GM21515 (cell line): ENCODE measurements around the gene AFF3.
"Not testable (repeated sequence)": the region's sequence is repeated elsewhere in the genome, so short reads cannot be mapped to it uniquely, and the experiment has no call there.

Source experiments
- ATAC-seq: cut with Tn5 transposase; IDR thresholded peaks from one replicate; pipeline ENCODE4 v1.9.1; 2021; ENCODE audit not compliant: unreplicated experiment

The AFF3 gene

GRCh38 chr2:99688699-99689098, 453.7 kb downstream of the AFF3 start:
- no peak for ATAC-seq

- ATAC-seq: no peak
These were observed 459.9 kb downstream of the AFF3 start for GRCh38 chr2:99682275-99683060.

GRCh38 chr2:99680946-99681345, 461.4 kb downstream of the AFF3 start:
- no peak for ATAC-seq

GRCh38 chr2:99679518-99679917, 462.9 kb downstream of the AFF3 start:
- no peak for ATAC-seq

GRCh38 chr2:99678625-99679024, 463.8 kb downstream of the AFF3 start:
- no peak for ATAC-seq

- ATAC-seq: no peak
These were observed 464.6 kb downstream of the AFF3 start for GRCh38 chr2:99677814-99678213.

GRCh38 chr2:99675130-99675661, 467.2 kb downstream of the AFF3 start:
- ATAC-seq: no peak

- no peak for ATAC-seq
These were observed 468.3 kb downstream of the AFF3 start for GRCh38 chr2:99674090-99674489.

- no peak for ATAC-seq
These were observed 469.5 kb downstream of the AFF3 start for GRCh38 chr2:99672766-99673350.

GRCh38 chr2:99670768-99671734, 471.3 kb downstream of the AFF3 start:
- ATAC-seq: no peak

GRCh38 chr2:99666256-99666655, 476.1 kb downstream of the AFF3 start:
- ATAC-seq: no peak

- no peak for ATAC-seq
These were observed 478.7 kb downstream of the AFF3 start for GRCh38 chr2:99663641-99664040.

- no peak for ATAC-seq
These were observed 479.5 kb downstream of the AFF3 start for GRCh38 chr2:99662761-99663341.

GRCh38 chr2:99661761-99662160, 480.6 kb downstream of the AFF3 start:
- ATAC-seq: not testable (repeated sequence)

- no peak for ATAC-seq
These were observed 481.6 kb downstream of the AFF3 start for GRCh38 chr2:99660616-99661406.

- no peak for ATAC-seq
These were observed 482.5 kb downstream of the AFF3 start for GRCh38 chr2:99659874-99660273.

- no peak for ATAC-seq
These were observed 484.6 kb downstream of the AFF3 start for GRCh38 chr2:99657691-99658258.

- no peak for ATAC-seq
These were observed 485.4 kb downstream of the AFF3 start for GRCh38 chr2:99656994-99657393.

- ATAC-seq: no peak
These were observed 489.0 kb downstream of the AFF3 start for GRCh38 chr2:99653433-99653832.

GRCh38 chr2:99652862-99653261, 489.5 kb downstream of the AFF3 start:
- ATAC-seq: no peak
